K562 (cell line): ENCODE measurements around the gene RABL6. TPM values are rescaled to one million over a fixed set of nuclear protein-coding genes. Genes with fewer than 3 reads are reported as not detected.
A peak's percentile ranks its signal among the peaks of the same experiment; 100 is the strongest.

ENCODE experiments used
- ATAC-seq: fragments of 200-7000 bp; cut with Tn5 transposase; 3 replicates; pipeline ENCODE4 v1.9.1; 2020; ENCODE audit warnings: moderate library complexity
- BruUV-seq: library from RNA; stranded (reverse); fragments of 400-500 nt; replicated peaks from 2 replicates; lab custom pipeline; 2021; lab: Mats Ljungman, UMichigan
- CTCF ChIA-PET: fragments of 300-600 bp; formaldehyde crosslinking; extraction: SDS; loops from one replicate; lab custom pipeline; 2021; ENCODE audit warnings: low intra/inter-chr PET ratio; lab: Yijun Ruan, JAX
- POLR2A ChIA-PET: fragments of 300-600, 350-650 bp; sonication (Branson Sonifier 250); formaldehyde crosslinking; extraction: SDS; loops from one replicate; lab custom pipeline; 2021; ENCODE audit warnings: antibody characterized with exemption, inconsistent platforms; lab: Yijun Ruan, JAX
- DNase-seq, 4 experiments: peaks; one replicate each; pipeline versions ENCODE4 v3.0.0 to v3.0.0-alpha.2; 2011 to 2018; ENCODE audit warnings: low spot score in 3 of 4, mixed read lengths in 3 of 4; ENCODE audit errors: extremely low read depth in 1 of 4
- FAIRE-seq: peaks from 2 replicates; lab custom pipeline; 2011; peaks lifted over from hg19 to GRCh38; lab: Jason Lieb, UNC
- H2AFZ ChIP-seq: 2 replicates; pipeline ENCODE4 v1.6.0; 2011; ENCODE audit warnings: low read depth, low read length, control low read depth, inconsistent platforms
- H3K27ac ChIP-seq: fragments of 200-600 bp; 3 replicates; pipeline ENCODE4 v1.8.0; 2011; ENCODE audit warnings: low read depth, mild to moderate bottlenecking, control low read depth, inconsistent platforms, low read length, moderate library complexity, mixed read lengths; ENCODE audit errors: extremely low read depth
- H3K27me3 ChIP-seq, 2 experiments: fragments of 300-600 bp in 1 of 2; 2 replicates in 1 of 2; 3 replicates in 1 of 2; pipeline versions ENCODE4 v1.6.0 to v1.8.0; 2011; ENCODE audit warnings: inconsistent platforms in 2 of 2, low read length in 2 of 2, mild to moderate bottlenecking in 1 of 2, mixed read lengths in 1 of 2, moderate library complexity in 1 of 2; ENCODE audit not compliant: control insufficient read depth in 2 of 2, insufficient read depth in 2 of 2
- H3K36me3 ChIP-seq: fragments of 300-600 bp; 3 replicates; pipeline ENCODE4 v1.8.0; 2011; ENCODE audit warnings: mild to moderate bottlenecking, low read length, inconsistent platforms; ENCODE audit not compliant: control insufficient read depth, insufficient read depth
- H3K4me1 ChIP-seq, 2 experiments: fragments of 200-600 bp in 1 of 2; replicated peaks in 1 of 2; 2 replicates in 1 of 2; 3 replicates in 1 of 2; pipeline versions ENCODE4 v1.5.1 to v1.8.0; 2011; ENCODE audit warnings: inconsistent platforms in 2 of 2, low read length in 2 of 2, mild to moderate bottlenecking in 1 of 2, mixed read lengths in 1 of 2, moderate library complexity in 1 of 2; ENCODE audit not compliant: control insufficient read depth in 2 of 2, insufficient read depth in 2 of 2
- H3K4me2 ChIP-seq: 2 replicates; pipeline ENCODE4 v1.6.1; 2011; ENCODE audit warnings: low read length, control low read depth, inconsistent platforms, mixed read lengths; ENCODE audit not compliant: insufficient read depth
- H3K4me3 ChIP-seq: fragments of 200-600 bp; sonication (generic), shearing (Covaris generic); 2 replicates; pipeline ENCODE4 v1.5.1; 2016; ENCODE audit warnings: control low read depth, inconsistent platforms
- H3K79me2 ChIP-seq: fragments of 200-600 bp; 3 replicates; pipeline ENCODE4 v1.8.0; 2011; ENCODE audit warnings: low read length, inconsistent platforms; ENCODE audit not compliant: control insufficient read depth, insufficient read depth
- H3K9ac ChIP-seq, 2 experiments: 2 replicates each; pipeline versions ENCODE4 v1.6.0 to v1.6.1; 2011; ENCODE audit warnings: low read depth in 2 of 2, low read length in 2 of 2, control low read depth in 1 of 2, inconsistent platforms in 1 of 2, mild to moderate bottlenecking in 1 of 2, mixed read lengths in 1 of 2; ENCODE audit not compliant: insufficient read depth in 1 of 2
- H3K9me1 ChIP-seq: one replicate; pipeline ENCODE4 v1.6.0; 2011; ENCODE audit warnings: inconsistent platforms, mild to moderate bottlenecking, low read length, moderate library complexity; ENCODE audit not compliant: control insufficient read depth, insufficient read depth
- H3K9me3 ChIP-seq: replicated peaks from 2 replicates; pipeline ENCODE4 v1.5.1; 2011; ENCODE audit warnings: low read depth, low read length, inconsistent platforms; ENCODE audit not compliant: control insufficient read depth, insufficient read depth
- H4K20me1 ChIP-seq: replicated peaks from 2 replicates; pipeline ENCODE4 v1.6.1; 2011; ENCODE audit warnings: low read length, inconsistent platforms, mixed read lengths; ENCODE audit not compliant: control insufficient read depth, insufficient read depth
- POLR2G ChIP-seq: fragments of 200-400 bp; formaldehyde crosslinking; IDR thresholded peaks from 2 replicates; pipeline ENCODE4 v1.6.1; 2017; ENCODE audit warnings: low read depth, mild to moderate bottlenecking, antibody characterized with exemption, low read length, moderate library complexity
- TRIM24 ChIP-seq, 2 experiments: fragments of 450-650 bp; IDR thresholded peaks; 2 replicates each; pipeline ENCODE4 v1.6.1; 2016
- ZNF395 ChIP-seq: fragments of 200-800 bp; sonication (Bioruptor generic); IDR thresholded peaks from 2 replicates; pipeline ENCODE4 v1.6.1; 2017; ENCODE audit warnings: missing genetic modification characterization, missing compliant biosample characterization
- WGBS: fragments of 100-300 bp; shearing (Covaris generic); methylation state at CpG from one replicate; pipeline ENCODE4 v1.1.6; 2016; ENCODE audit warnings: low coverage, mixed read lengths; ENCODE audit not compliant: insufficient coverage; ENCODE audit errors: missing lambda C conversion rate; 5-methylcytosine and 5-hydroxymethylcytosine counted together
- in situ Hi-C: fragments of 300-500 bp; cut with MboI; formaldehyde crosslinking; loops from 4 replicates; pipeline ENCODE4 v1.15.0; 2018; ENCODE audit warnings: inconsistent platforms, mixed read lengths
- intact Hi-C: fragments of 100-400 bp; cut with micrococcal nuclease; formaldehyde crosslinking; loops from 2 replicates; pipeline ENCODE4 v1.14.2; 2022
- polyA plus RNA-seq, 8 experiments: library from polyadenylated mRNA; depleted of rRNA in 4 of 8; stranded (reverse) in 5 of 8; unstranded in 3 of 8; fragments of >200 nt; fragmentation: Nextera tagmentation in 2 of 8; fragmentation: Illumina TruSeq in 1 of 8; extraction: Ambion mirVana in 2 of 8; extraction: Trizol in 1 of 8; gene quantifications; 2 replicates each; pipeline versions ENCODE4 v1.2.1 to v1.2.3, GENCODE V29; 2011 to 2014; ENCODE audit warnings: inconsistent platforms in 1 of 8, missing spikeins in 1 of 8
- total RNA-seq, 7 experiments: library from RNA; depleted of rRNA in 6 of 7; stranded (reverse); fragments of >200 nt in 6 of 7; fragmentation: Illumina TruSeq in 2 of 7; extraction: Trizol in 2 of 7; gene quantifications; 2 replicates each; pipeline versions ENCODE4 v1.2.1 to v1.2.3, GENCODE V29; 2011 to 2021; ENCODE audit warnings: low replicate concordance in 1 of 7

The RABL6 gene
- total and polyA plus RNA-seq, 9 of the 15 experiments (the other 6 are each of a cell fraction or from before 2014, with no cell fraction given), result 5.6 to 181 (median 84.5) TPM

GRCh38 chr9:136855461-136856078, 47.8 kb downstream of the RABL6 start:
- FAIRE-seq (no peak), ATAC-seq (no peak), DNase-seq (no peak)
- no peak overlapping the region for H3K4me2 ChIP-seq
- ChIA-PET CTCF (no interaction called here), POLR2A (interaction anchor here (1.0 kb wide), 1 partner anchor 32 kb away, joined by 3 read pairs; no protein-coding TSS in a partner anchor)
- peaks cover 5% of the 10 kb centered on the region; the same call in 1 of the 2 replicates for H4K20me1 ChIP-seq
- in situ Hi-C loops (no loop called here), intact Hi-C loops (no loop called here)
- 81% methylated on average over 23 of the region's 26 CpGs for WGBS
- H3K27me3 ChIP-seq, result no peaks in the 10 kb centered on the region
- H3K4me3 ChIP-seq, result no peak overlapping the region
- no TSS peak for BruUV-seq
- H3K9me1 ChIP-seq, result no peaks in the 10 kb centered on the region
- no peak overlapping the region for H2AFZ ChIP-seq
- peaks cover 5% of the 10 kb centered on the region; the same call in 2 of the 3 replicates for H3K79me2 ChIP-seq
- H3K36me3 ChIP-seq, result peaks cover 34% of the 10 kb centered on the region; the same call in 1 of the 3 replicates
- H3K9me3 ChIP-seq, result no peaks in the 10 kb centered on the region
- no peak for TF ChIP-seq ZNF395 (CRISPR knock-in tag)
- peak overlapping the region in 1 of 2 experiments; percentile 45; a peak in 1 of 4 replicates for H3K9ac ChIP-seq
- H3K4me1 ChIP-seq, result peaks cover 0 to 92% of the 10 kb centered on the region in 2 experiments; a peak in 3 of 5 replicates
- no peak overlapping the region for H3K27ac ChIP-seq

GRCh38 chr9:136856079-136856476, 48.3 kb downstream of the RABL6 start:
- Histone ChIP-seq H3K4me3 (no peak overlapping the region), H3K27me3 (no peaks in the 10 kb centered on the region), H3K27ac (no peak overlapping the region), H2AFZ (no peak overlapping the region), H3K36me3 (peaks cover 34% of the 10 kb centered on the region; the same call in 1 of the 3 replicates), H3K9me1 (no peaks in the 10 kb centered on the region), H4K20me1 (peaks cover 10% of the 10 kb centered on the region; the same call in 1 of the 2 replicates), H3K9ac (peak overlapping the region in 1 of 2 experiments; percentile 64; a peak in 2 of 4 replicates), H3K4me2 (no peak overlapping the region), H3K4me1 (peaks cover 0 to 89% of the 10 kb centered on the region in 2 experiments; a peak in 2 of 5 replicates), H3K79me2 (peaks cover under 1% of the 10 kb centered on the region; the same call in 1 of the 3 replicates), H3K9me3 (no peaks in the 10 kb centered on the region)
- BruUV-seq, result no TSS peak
- in situ Hi-C loops, result no loop called here
- POLR2A ChIA-PET, result interaction anchor here (1.0 to 1.7 kb wide), 4 partner anchors 10 to 32 kb away, joined by 3 to 4 read pairs (median 3); partner anchors contain the start of genes AJM1 and EDF1
- TF ChIP-seq TRIM24 (IDR thresholded peaks at IDR 0.05), result no peak
- TF ChIP-seq POLR2G, result 0 out of 2 replicates have a peak, but pooled peaks have one; percentile 8
- 67% methylated on average over 11 of the region's 15 CpGs for WGBS
- DNase-seq, result no peak
- no peak for ATAC-seq
- CTCF ChIA-PET, result no interaction called here
- intact Hi-C loops, result no loop called here
- FAIRE-seq, result no peak
